Ishikawa (cell line): Measurements from ENCODE around the gene HIPK1.

ENCODE experiments used
- CEBPB ChIP-seq: IDR thresholded peaks from 2 replicates; pipeline ENCODE4 v1.6.1; 2012
- CREB1 ChIP-seq: IDR thresholded peaks from 2 replicates; pipeline ENCODE4 v1.6.1; 2012; ENCODE audit warnings: low read depth
- EGR1 ChIP-seq: IDR thresholded peaks from 2 replicates; pipeline ENCODE4 v1.6.1; 2012
- EP300 ChIP-seq: IDR thresholded peaks from 2 replicates; pipeline ENCODE4 v1.6.1; 2012; ENCODE audit warnings: borderline replicate concordance
- FOXM1 ChIP-seq: IDR thresholded peaks from 2 replicates; pipeline ENCODE4 v1.6.1; 2012; ENCODE audit warnings: low read depth, borderline replicate concordance
- MAX ChIP-seq: IDR thresholded peaks from 2 replicates; pipeline ENCODE4 v1.6.1; 2012
- NFIC ChIP-seq: IDR thresholded peaks from 2 replicates; pipeline ENCODE4 v1.6.1; 2012
- RAD21 ChIP-seq: IDR thresholded peaks from 2 replicates; pipeline ENCODE4 v1.6.1; 2012; ENCODE audit warnings: low read depth
- REST ChIP-seq: IDR thresholded peaks from 2 replicates; pipeline ENCODE4 v1.6.1; 2012; ENCODE audit warnings: low read depth, mild to moderate bottlenecking
- TAF1 ChIP-seq: IDR thresholded peaks from 2 replicates; pipeline ENCODE4 v1.6.1; 2012; ENCODE audit warnings: low read depth, mild to moderate bottlenecking
- TCF12 ChIP-seq: IDR thresholded peaks from 2 replicates; pipeline ENCODE4 v1.6.1; 2012; ENCODE audit warnings: low read depth
- TEAD4 ChIP-seq: IDR thresholded peaks from 2 replicates; pipeline ENCODE4 v1.6.1; 2012
- YY1 ChIP-seq: IDR thresholded peaks from 2 replicates; pipeline ENCODE4 v1.6.1; 2012; ENCODE audit warnings: low read depth
- ZBTB7A ChIP-seq: IDR thresholded peaks from 2 replicates; pipeline ENCODE4 v1.6.1; 2012; ENCODE audit warnings: low read depth
- TF ChIP-seq, protein P1 (sequence below): IDR thresholded peaks from 2 replicates; pipeline ENCODE4 v1.6.1; 2012

The HIPK1 gene

GRCh38 chr1:113982949-113983348 lies 53.8 kb downstream of the HIPK1 start:
- TF ChIP-seq TEAD4 (no peak), NFIC (no peak), EP300 (no peak), YY1 (no peak), MAX (no peak), FOXM1 (no peak), CEBPB (no peak), CREB1 (no peak), TCF12 (no peak), REST (no peak), ZBTB7A (no peak), RAD21 (no peak), EGR1 (no peak)
- TF ChIP-seq, protein P1, sequence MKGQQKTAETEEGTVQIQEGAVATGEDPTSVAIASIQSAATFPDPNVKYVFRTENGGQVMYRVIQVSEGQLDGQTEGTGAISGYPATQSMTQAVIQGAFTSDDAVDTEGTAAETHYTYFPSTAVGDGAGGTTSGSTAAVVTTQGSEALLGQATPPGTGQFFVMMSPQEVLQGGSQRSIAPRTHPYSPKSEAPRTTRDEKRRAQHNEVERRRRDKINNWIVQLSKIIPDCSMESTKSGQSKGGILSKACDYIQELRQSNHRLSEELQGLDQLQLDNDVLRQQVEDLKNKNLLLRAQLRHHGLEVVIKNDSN, result no peak

DNA sequence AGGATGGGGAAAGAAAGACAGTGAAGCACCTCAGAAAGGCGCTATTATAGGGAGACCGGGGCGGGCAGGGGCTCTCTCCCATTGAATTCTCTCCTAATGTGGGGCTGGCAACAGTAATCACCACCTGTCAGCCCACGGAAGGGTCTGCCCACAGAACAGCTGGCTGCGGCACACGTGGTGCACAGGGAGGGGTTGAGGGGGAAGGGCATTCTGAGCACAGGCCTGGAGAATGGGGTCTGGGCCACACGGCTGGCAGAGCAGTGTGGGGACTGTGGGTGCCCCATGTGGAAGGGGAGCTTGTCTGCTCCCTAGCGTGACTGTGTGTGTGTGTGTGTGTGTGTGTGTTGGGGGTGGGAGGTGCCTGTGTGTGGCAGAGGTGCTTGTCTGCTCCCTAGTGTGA lies 54.3 kb downstream of the HIPK1 start:
- TF ChIP-seq ZBTB7A (no peak), FOXM1 (no peak), NFIC (no peak), CREB1 (no peak), RAD21 (no peak), EGR1 (no peak), YY1 (no peak), MAX (no peak), CEBPB (no peak), TCF12 (no peak), TAF1 (no peak), REST (no peak), TEAD4 (no peak), EP300 (no peak)
- TF ChIP-seq, protein P1, result no peak

GRCh38 chr1:113983826-113984225 lies 54.7 kb downstream of the HIPK1 start:
- TF ChIP-seq REST (no peak), EGR1 (no peak), TEAD4 (no peak), EP300 (no peak), NFIC (no peak), FOXM1 (no peak), MAX (no peak), ZBTB7A (no peak), TCF12 (no peak), RAD21 (no peak), CEBPB (no peak), YY1 (no peak), TAF1 (no peak), CREB1 (no peak)
- TF ChIP-seq, protein P1, result no peak

- TF ChIP-seq NFIC, result no peak
- no peak for TF ChIP-seq TEAD4
- TF ChIP-seq RAD21, result no peak
- TF ChIP-seq, protein P1, result no peak
- no peak for TF ChIP-seq CREB1
- TF ChIP-seq YY1, result no peak
- TF ChIP-seq MAX, result no peak
- no peak for TF ChIP-seq ZBTB7A
- no peak for TF ChIP-seq TCF12
- no peak for TF ChIP-seq TAF1
- TF ChIP-seq EP300, result no peak
- TF ChIP-seq FOXM1, result no peak
- TF ChIP-seq REST, result no peak
- TF ChIP-seq EGR1, result no peak
- no peak for TF ChIP-seq CEBPB
These were observed 55.6 kb downstream of the HIPK1 start for GRCh38 chr1:113984710-113985109.
